ENCODE data around the gene P2RY8. TPM values are rescaled to one million over a fixed set of nuclear protein-coding genes. Genes with fewer than 3 reads are reported as not detected.

P2RY8 gene
- total RNA-seq, 1 donor, result not detected

DNA sequence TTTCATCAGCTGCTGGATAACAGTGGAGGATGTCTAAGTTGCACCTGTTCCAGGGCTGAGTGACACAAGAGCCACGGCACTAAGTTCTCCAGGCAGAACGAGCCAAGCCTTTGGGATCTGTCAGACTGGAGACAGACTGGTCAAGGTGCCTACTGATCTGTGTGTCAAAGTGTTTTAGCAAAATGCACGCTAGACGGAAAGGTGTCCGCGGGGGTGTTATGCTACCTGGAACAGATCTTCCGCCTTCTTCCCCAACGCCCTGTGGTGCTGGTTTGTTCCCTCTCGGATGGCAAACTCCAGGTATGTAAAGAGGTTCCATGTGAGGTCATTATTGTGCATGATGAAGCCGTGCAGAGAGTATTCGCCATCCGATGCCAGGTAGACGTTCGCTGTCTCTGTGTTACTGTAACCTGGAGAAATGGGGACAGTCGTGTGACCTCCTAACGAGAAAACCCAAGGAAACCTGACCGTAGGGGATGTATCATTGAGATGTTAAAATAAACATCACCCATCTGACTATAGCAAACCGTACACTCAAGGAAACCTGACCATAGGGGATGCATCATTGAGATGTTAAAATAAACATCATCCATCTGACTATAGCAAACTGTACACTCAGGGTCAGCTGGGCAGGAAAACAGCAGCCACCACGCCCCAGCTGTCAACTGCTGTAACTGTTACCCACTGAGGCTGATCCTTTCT is 115.4 kb downstream of the P2RY8 start:
- peaks cover 7% of the 10 kb centered on the region for H3K9me3 ChIP-seq (ENCODE audit: low read depth, low read length)
- H3K79me2 ChIP-seq (ENCODE audit: insufficient read depth, low read length), result no peaks in the 10 kb centered on the region
- H3K27me3 ChIP-seq (ENCODE audit: insufficient read depth, low read length), result no peaks in the 10 kb centered on the region
- H3K27ac ChIP-seq (ENCODE audit: low read depth, low read length), result no peak overlapping the region
- H2AFZ ChIP-seq (ENCODE audit: low read length), result no peak overlapping the region
- H3K4me1 ChIP-seq (ENCODE audit: insufficient read depth, low read length), result no peaks in the 10 kb centered on the region
- H3K4me2 ChIP-seq (ENCODE audit: insufficient read depth, low read length), result no peak overlapping the region
- H3K4me3 ChIP-seq (ENCODE audit: insufficient read depth, low read length), result no peak overlapping the region
- peaks cover 45% of the 10 kb centered on the region for H3K36me3 ChIP-seq (ENCODE audit: insufficient read depth, low read length)
- DNase-seq (ENCODE audit: insufficient read length, low spot score, missing footprints), result no peak
- H4K20me1 ChIP-seq (ENCODE audit: insufficient read depth, low read length), result no peaks in the 10 kb centered on the region
- TF ChIP-seq, protein P1, sequence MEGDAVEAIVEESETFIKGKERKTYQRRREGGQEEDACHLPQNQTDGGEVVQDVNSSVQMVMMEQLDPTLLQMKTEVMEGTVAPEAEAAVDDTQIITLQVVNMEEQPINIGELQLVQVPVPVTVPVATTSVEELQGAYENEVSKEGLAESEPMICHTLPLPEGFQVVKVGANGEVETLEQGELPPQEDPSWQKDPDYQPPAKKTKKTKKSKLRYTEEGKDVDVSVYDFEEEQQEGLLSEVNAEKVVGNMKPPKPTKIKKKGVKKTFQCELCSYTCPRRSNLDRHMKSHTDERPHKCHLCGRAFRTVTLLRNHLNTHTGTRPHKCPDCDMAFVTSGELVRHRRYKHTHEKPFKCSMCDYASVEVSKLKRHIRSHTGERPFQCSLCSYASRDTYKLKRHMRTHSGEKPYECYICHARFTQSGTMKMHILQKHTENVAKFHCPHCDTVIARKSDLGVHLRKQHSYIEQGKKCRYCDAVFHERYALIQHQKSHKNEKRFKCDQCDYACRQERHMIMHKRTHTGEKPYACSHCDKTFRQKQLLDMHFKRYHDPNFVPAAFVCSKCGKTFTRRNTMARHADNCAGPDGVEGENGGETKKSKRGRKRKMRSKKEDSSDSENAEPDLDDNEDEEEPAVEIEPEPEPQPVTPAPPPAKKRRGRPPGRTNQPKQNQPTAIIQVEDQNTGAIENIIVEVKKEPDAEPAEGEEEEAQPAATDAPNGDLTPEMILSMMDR (IDR thresholded peaks at IDR 0.05; ENCODE audit: extremely low read depth, low read depth, low read length), result no peak

- H4K20me1 ChIP-seq (ENCODE audit: insufficient read depth, low read length), result peaks cover 2% of the 10 kb centered on the region
- H3K9me3 ChIP-seq (ENCODE audit: low read depth, low read length), result peaks cover 7% of the 10 kb centered on the region
- TF ChIP-seq, protein P1 (IDR thresholded peaks at IDR 0.05; ENCODE audit: extremely low read depth, low read depth, low read length), result no peak
- H3K4me3 ChIP-seq (ENCODE audit: insufficient read depth, low read length), result no peak overlapping the region
- no peaks in the 10 kb centered on the region for H3K79me2 ChIP-seq (ENCODE audit: insufficient read depth, low read length)
- H3K27ac ChIP-seq (ENCODE audit: low read depth, low read length), result no peak overlapping the region
- no peaks in the 10 kb centered on the region for H3K27me3 ChIP-seq (ENCODE audit: insufficient read depth, low read length)
- H3K4me1 ChIP-seq (ENCODE audit: insufficient read depth, low read length), result no peaks in the 10 kb centered on the region
- DNase-seq (ENCODE audit: insufficient read length, low spot score, missing footprints), result no peak
- peaks cover 50% of the 10 kb centered on the region for H3K36me3 ChIP-seq (ENCODE audit: insufficient read depth, low read length)
- no peak overlapping the region for H2AFZ ChIP-seq (ENCODE audit: low read length)
- no peak overlapping the region for H3K4me2 ChIP-seq (ENCODE audit: insufficient read depth, low read length)
Measured at GRCh38 chrX:1420371-1420770, 116.6 kb downstream of the P2RY8 start.

GRCh38 chrX:1419545-1420355 is 117.2 kb downstream of the P2RY8 start:
- H3K9me3 ChIP-seq (ENCODE audit: low read depth, low read length), result peaks cover 7% of the 10 kb centered on the region
- no peak overlapping the region for H2AFZ ChIP-seq (ENCODE audit: low read length)
- no peaks in the 10 kb centered on the region for H3K4me1 ChIP-seq (ENCODE audit: insufficient read depth, low read length)
- H4K20me1 ChIP-seq (ENCODE audit: insufficient read depth, low read length), result peaks cover 2% of the 10 kb centered on the region
- no peak for DNase-seq (ENCODE audit: insufficient read length, low spot score, missing footprints)
- no peak overlapping the region for H3K27ac ChIP-seq (ENCODE audit: low read depth, low read length)
- H3K4me2 ChIP-seq (ENCODE audit: insufficient read depth, low read length), result no peak overlapping the region
- peaks cover 45% of the 10 kb centered on the region for H3K36me3 ChIP-seq (ENCODE audit: insufficient read depth, low read length)
- no peaks in the 10 kb centered on the region for H3K79me2 ChIP-seq (ENCODE audit: insufficient read depth, low read length)
- H3K27me3 ChIP-seq (ENCODE audit: insufficient read depth, low read length), result no peaks in the 10 kb centered on the region
- H3K4me3 ChIP-seq (ENCODE audit: insufficient read depth, low read length), result no peak overlapping the region
- TF ChIP-seq, protein P1 (IDR thresholded peaks at IDR 0.05; ENCODE audit: extremely low read depth, low read depth, low read length), result no peak

GRCh38 chrX:1418901-1419544 is 118.0 kb downstream of the P2RY8 start:
- Histone ChIP-seq H3K4me3 (ENCODE audit: insufficient read depth, low read length) (no peak overlapping the region), H3K27me3 (ENCODE audit: insufficient read depth, low read length) (no peaks in the 10 kb centered on the region), H3K79me2 (ENCODE audit: insufficient read depth, low read length) (no peaks in the 10 kb centered on the region), H3K36me3 (ENCODE audit: insufficient read depth, low read length) (peaks cover 45% of the 10 kb centered on the region), H3K4me2 (ENCODE audit: insufficient read depth, low read length) (no peak overlapping the region), H3K27ac (ENCODE audit: low read depth, low read length) (no peak overlapping the region), H3K4me1 (ENCODE audit: insufficient read depth, low read length) (no peaks in the 10 kb centered on the region), H3K9me3 (ENCODE audit: low read depth, low read length) (peaks cover 7% of the 10 kb centered on the region), H4K20me1 (ENCODE audit: insufficient read depth, low read length) (peaks cover 2% of the 10 kb centered on the region), H2AFZ (ENCODE audit: low read length) (no peak overlapping the region)
- TF ChIP-seq, protein P1 (IDR thresholded peaks at IDR 0.05; ENCODE audit: extremely low read depth, low read depth, low read length), result no peak
- DNase-seq (ENCODE audit: insufficient read length, low spot score, missing footprints), result no peak
